ENCODE data around the gene RAB40B.

RAB40B gene

DNA sequence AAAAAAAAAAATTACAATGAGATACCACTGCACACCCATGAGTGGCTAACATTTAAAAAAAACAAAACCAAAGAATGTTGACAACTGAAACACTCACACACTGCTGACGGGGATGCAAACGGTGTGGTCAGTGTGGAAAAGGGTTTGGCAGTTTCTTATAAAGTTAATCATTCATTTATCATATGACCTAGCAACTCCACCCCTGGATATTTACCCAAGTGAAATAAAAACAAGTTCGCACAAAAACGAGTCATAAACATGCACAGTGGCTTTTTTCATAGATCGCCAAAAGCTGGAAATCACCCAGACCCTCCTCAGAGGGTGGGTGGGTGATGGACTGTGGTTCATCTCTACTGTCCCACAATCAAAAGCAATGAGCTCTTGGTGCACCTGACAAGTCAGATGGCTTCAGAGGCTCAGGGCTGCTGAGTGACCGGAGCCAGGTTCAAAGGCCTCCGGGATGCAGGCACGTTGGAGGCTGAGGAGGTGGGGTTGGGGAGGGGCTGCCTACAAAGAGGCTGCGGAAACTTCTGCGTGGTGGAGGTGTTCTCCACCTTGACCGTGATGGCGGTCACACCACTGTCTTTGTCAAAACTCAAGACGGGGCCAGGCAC is 14.2 kb downstream of the RAB40B start:
- no peak overlapping the region for H2AFZ ChIP-seq (ENCODE audit: low read length)

DNA sequence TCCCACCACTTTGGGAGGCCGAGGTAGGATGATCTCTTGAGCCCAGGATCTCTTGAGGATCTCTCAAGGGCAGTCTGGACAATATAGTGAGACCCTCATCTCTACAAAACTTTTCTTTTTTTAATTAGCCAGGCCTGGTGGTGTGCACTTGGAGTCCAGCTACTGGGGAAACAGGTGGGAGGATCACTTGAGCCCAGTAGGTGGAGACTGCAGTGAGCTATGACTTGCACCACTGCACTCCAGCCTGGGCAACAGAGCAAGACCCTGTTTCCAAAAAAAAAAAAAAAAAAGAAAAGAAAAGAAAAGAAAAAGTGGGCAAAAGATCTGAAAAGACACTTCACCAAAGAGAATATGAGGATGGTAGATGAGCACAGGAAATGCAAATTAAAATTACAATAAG is 15.0 kb downstream of the RAB40B start:
- H2AFZ ChIP-seq (ENCODE audit: low read length) = no peak overlapping the region
- no peaks in the 10 kb centered on the region for H3K9me3 ChIP-seq (replicated peaks; ENCODE audit: insufficient read depth, low read length)
- no peak overlapping the region for H3K4me2 ChIP-seq (ENCODE audit: low read depth, low read length)
- TF ChIP-seq EZH2phosphoT487 (IDR thresholded peaks at IDR 0.05; ENCODE audit: low read length) (no peak), CTCF (IDR thresholded peaks at IDR 0.05; ENCODE audit: low read length) (no peak), EZH2 (optimal IDR thresholded peaks at IDR 0.05; ENCODE audit: low read depth, low read length) (no peak)
- no peaks in the 10 kb centered on the region for H4K20me1 ChIP-seq (ENCODE audit: insufficient read depth, low read length)
- H3K9ac ChIP-seq (ENCODE audit: low read length) = no peak overlapping the region
- H3K4me3 ChIP-seq (ENCODE audit: low read length) = no peak overlapping the region
- H3K79me2 ChIP-seq (ENCODE audit: low read length) = no peaks in the 10 kb centered on the region
- no peaks in the 10 kb centered on the region for H3K36me3 ChIP-seq (replicated peaks; ENCODE audit: insufficient read depth, low read length)
- no peak overlapping the region for H3K27ac ChIP-seq (ENCODE audit: low read length)
- no peaks in the 10 kb centered on the region for H3K4me1 ChIP-seq (ENCODE audit: low read length)
- no peak for DNase-seq
- H3K27me3 ChIP-seq (replicated peaks; ENCODE audit: insufficient read depth, low read length) = no peaks in the 10 kb centered on the region
- no peaks in the 10 kb centered on the region for H3K9me2 ChIP-seq (replicated peaks; ENCODE audit: insufficient read depth, low read length)
- H3F3A ChIP-seq (ENCODE audit: insufficient read depth, low read length) = no peaks in the 10 kb centered on the region

More for the DNA sequence above, 14.2 kb downstream of the RAB40B start:
- TF ChIP-seq CTCF (IDR thresholded peaks at IDR 0.05; ENCODE audit: low read length) (no peak), EZH2 (optimal IDR thresholded peaks at IDR 0.05; ENCODE audit: low read depth, low read length) (no peak), EZH2phosphoT487 (IDR thresholded peaks at IDR 0.05; ENCODE audit: low read length) (no peak)
- no peaks in the 10 kb centered on the region for H3K27me3 ChIP-seq (replicated peaks; ENCODE audit: insufficient read depth, low read length)
- no peaks in the 10 kb centered on the region for H3K4me1 ChIP-seq (ENCODE audit: low read length)
- no peak overlapping the region for H3K4me3 ChIP-seq (ENCODE audit: low read length)
- H3F3A ChIP-seq (ENCODE audit: insufficient read depth, low read length) = no peaks in the 10 kb centered on the region
- H3K27ac ChIP-seq (ENCODE audit: low read length) = no peak overlapping the region
- no peak overlapping the region for H3K4me2 ChIP-seq (ENCODE audit: low read depth, low read length)
- H3K9me2 ChIP-seq (replicated peaks; ENCODE audit: insufficient read depth, low read length) = no peaks in the 10 kb centered on the region
- H3K79me2 ChIP-seq (ENCODE audit: low read length) = no peaks in the 10 kb centered on the region
- DNase-seq = no peak
- H3K9ac ChIP-seq (ENCODE audit: low read length) = no peak overlapping the region
- H4K20me1 ChIP-seq (ENCODE audit: insufficient read depth, low read length) = no peaks in the 10 kb centered on the region
- H3K9me3 ChIP-seq (replicated peaks; ENCODE audit: insufficient read depth, low read length) = no peaks in the 10 kb centered on the region
- no peaks in the 10 kb centered on the region for H3K36me3 ChIP-seq (replicated peaks; ENCODE audit: insufficient read depth, low read length)

DNA sequence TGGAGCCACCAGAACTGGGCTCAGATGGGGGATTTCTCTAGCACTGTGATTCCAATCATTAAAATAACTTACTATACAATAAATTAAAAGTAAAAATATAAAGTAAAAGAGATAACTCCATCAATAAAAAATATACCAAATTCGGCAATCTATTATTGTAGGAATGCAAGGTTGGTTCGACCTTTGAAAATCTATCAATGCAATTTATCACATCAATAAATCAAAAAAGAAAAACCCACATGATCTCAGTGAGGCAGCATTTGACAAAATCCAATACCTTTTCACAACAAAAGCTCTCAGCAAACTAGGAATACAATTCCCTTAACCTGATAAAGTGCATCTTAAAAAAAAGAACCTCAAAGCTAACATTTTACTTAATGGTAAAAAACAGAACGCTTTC is 17.0 kb downstream of the RAB40B start:
- H3K4me2 ChIP-seq (ENCODE audit: low read depth, low read length) = no peak overlapping the region
- no peak overlapping the region for H3K4me3 ChIP-seq (ENCODE audit: low read length)
- DNase-seq = no peak
- H3K9ac ChIP-seq (ENCODE audit: low read length) = no peak overlapping the region
- H4K20me1 ChIP-seq (ENCODE audit: insufficient read depth, low read length) = no peaks in the 10 kb centered on the region
- no peaks in the 10 kb centered on the region for H3K36me3 ChIP-seq (replicated peaks; ENCODE audit: insufficient read depth, low read length)
- H3K9me3 ChIP-seq (replicated peaks; ENCODE audit: insufficient read depth, low read length) = no peaks in the 10 kb centered on the region
- no peaks in the 10 kb centered on the region for H3K27me3 ChIP-seq (replicated peaks; ENCODE audit: insufficient read depth, low read length)
- no peak for TF ChIP-seq EZH2 (optimal IDR thresholded peaks at IDR 0.05; ENCODE audit: low read depth, low read length)
- no peak for TF ChIP-seq CTCF (IDR thresholded peaks at IDR 0.05; ENCODE audit: low read length)
- no peak for TF ChIP-seq EZH2phosphoT487 (IDR thresholded peaks at IDR 0.05; ENCODE audit: low read length)
- no peaks in the 10 kb centered on the region for H3K79me2 ChIP-seq (ENCODE audit: low read length)
- H3K9me2 ChIP-seq (replicated peaks; ENCODE audit: insufficient read depth, low read length) = no peaks in the 10 kb centered on the region
- H2AFZ ChIP-seq (ENCODE audit: low read length) = no peak overlapping the region
- no peaks in the 10 kb centered on the region for H3K4me1 ChIP-seq (ENCODE audit: low read length)
- H3F3A ChIP-seq (ENCODE audit: insufficient read depth, low read length) = no peaks in the 10 kb centered on the region
- H3K27ac ChIP-seq (ENCODE audit: low read length) = no peak overlapping the region
